Upper lobe of left lung (tissue), 6 donors: ENCODE results near the gene PARG. TPM values are rescaled to one million over a fixed set of nuclear protein-coding genes. Genes with fewer than 3 reads are reported as not detected.
"Not testable (repeated sequence)": the region's sequence is repeated elsewhere in the genome, so short reads cannot be mapped to it uniquely, and the experiment has no call there.

Source experiments
- ATAC-seq, 2 donors: fragments of 200-7000 bp; cut with Tn5 transposase; one replicate each; pipeline ENCODE4 v1.9.1; 2022; ENCODE audit warnings: mild to moderate bottlenecking in 2 of 2, moderate library complexity in 2 of 2; ENCODE audit not compliant: low FRiP score in 2 of 2
- DNase-seq, 2 donors: peaks; one replicate each; pipeline ENCODE4 v3.0.0-alpha.2; 2019 to 2020
- H3K27ac ChIP-seq, 4 donors: fragments of 200-600 bp; sonication (generic); one replicate each; pipeline ENCODE4 v1.5.1; 2016 to 2019
- H3K27me3 ChIP-seq, 4 donors: fragments of 200-600 bp; sonication (generic); one replicate each; pipeline ENCODE4 v1.5.1; 2017 to 2019
- H3K36me3 ChIP-seq, 4 donors: fragments of 200-600 bp; sonication (generic); one replicate each; pipeline ENCODE4 v1.5.1; 2016 to 2019
- H3K4me1 ChIP-seq, 4 donors: fragments of 200-600 bp; sonication (generic); one replicate each; pipeline ENCODE4 v1.5.1; 2018 to 2019
- H3K4me3 ChIP-seq, 4 donors: fragments of 200-600 bp; sonication (generic); one replicate each; pipeline ENCODE4 v1.5.1; 2017 to 2019; ENCODE audit warnings: mild to moderate bottlenecking in 2 of 4, moderate library complexity in 1 of 4
- H3K9me3 ChIP-seq, 4 donors: fragments of 200-600 bp; sonication (generic); one replicate each; pipeline ENCODE4 v1.5.1; 2018 to 2019
- WGBS, 2 donors: methylation state at CpG; one replicate each; pipeline ENCODE4 v1.1.5; 2017 to 2018; 5-methylcytosine and 5-hydroxymethylcytosine counted together
- total RNA-seq, 6 donors: library from RNA; depleted of rRNA in 4 of 6; stranded (reverse); fragments of >200 nt in 4 of 6; gene quantifications; one replicate each; pipeline versions ENCODE4 v1.1.0 to v1.2.1, GENCODE V29; 2016 to 2021
- donor health status: DM: no; HTN: no; CAD: no; lungs with moderate emphysema.
- donor health status: DM: no; HTN: yes; CAD: no; lungs with severe emphysema.

Gene PARG
- total RNA-seq, 6 donors from 2014 or later, result 17.3 to 35.6 (median 23.8) TPM

GRCh38 chr10:49942339-49942705, 495 bp upstream of the PARG start:
- DNase-seq, H3K27me3 ChIP-seq, H3K9me3 ChIP-seq, H3K36me3 ChIP-seq: not testable (repeated sequence)
- peak in 1 of 2 donors; percentile 29 for ATAC-seq
- WGBS, 2 donors, result 0% methylated on average over 12 of the region's 12 CpGs
- Histone ChIP-seq H3K4me3 (peak overlapping the region; percentile 44 to 88 (median 75)), H3K4me1 (peaks cover 10 to 25% (median 20%) of the 10 kb centered on the region in 4 donors), H3K27ac (peak overlapping the region; percentile 71 to 85 (median 81))

- not testable (repeated sequence) for H3K9me3 ChIP-seq, H3K4me1 ChIP-seq, H3K4me3 ChIP-seq, ATAC-seq, H3K27ac ChIP-seq, H3K27me3 ChIP-seq, DNase-seq
- WGBS, 2 donors, result 85 to 90% methylated on average over 7 of the region's 7 CpGs
- H3K36me3 ChIP-seq, result peaks cover 0 to 13% (median 0%) of the 10 kb centered on the region in 4 donors
Observed at GRCh38 chr10:49931959-49932728, 9.7 kb downstream of the PARG start.

GRCh38 chr10:49931276-49931675, 10.6 kb downstream of the PARG start:
- H3K36me3 ChIP-seq, result peaks cover 0 to 13% (median 0%) of the 10 kb centered on the region in 4 donors
- not testable (repeated sequence) for H3K4me3 ChIP-seq, ATAC-seq, DNase-seq, H3K27ac ChIP-seq, H3K9me3 ChIP-seq, H3K27me3 ChIP-seq, H3K4me1 ChIP-seq
- WGBS, 2 donors, result 93 to 97% methylated on average over 5 of the region's 5 CpGs

GRCh38 chr10:49923572-49923971, 18.3 kb downstream of the PARG start:
- H3K9me3 ChIP-seq, H3K4me1 ChIP-seq, DNase-seq, ATAC-seq, H3K4me3 ChIP-seq, H3K27me3 ChIP-seq, H3K27ac ChIP-seq: not testable (repeated sequence)
- peaks cover 0 to 12% (median 3%) of the 10 kb centered on the region in 4 donors for H3K36me3 ChIP-seq
- 99 to 100% methylated on average over 2 to 4 of the region's 4 CpGs for WGBS, 2 donors

GRCh38 chr10:49922041-49922440, 19.8 kb downstream of the PARG start:
- H3K27me3 ChIP-seq, H3K4me1 ChIP-seq, H3K36me3 ChIP-seq, H3K9me3 ChIP-seq, H3K27ac ChIP-seq, ATAC-seq, DNase-seq, H3K4me3 ChIP-seq: not testable (repeated sequence)
- 83 to 84% methylated on average over 4 of the region's 4 CpGs for WGBS, 2 donors

- H3K4me1 ChIP-seq, DNase-seq, H3K27me3 ChIP-seq, ATAC-seq, H3K4me3 ChIP-seq, H3K9me3 ChIP-seq, H3K27ac ChIP-seq: not testable (repeated sequence)
- H3K36me3 ChIP-seq, result peaks cover 0 to 13% (median 3%) of the 10 kb centered on the region in 4 donors
Observed at GRCh38 chr10:49917927-49918326, 23.9 kb downstream of the PARG start.

GRCh38 chr10:49916451-49916850, 25.4 kb downstream of the PARG start:
- not testable (repeated sequence) for ATAC-seq, H3K27ac ChIP-seq, H3K4me3 ChIP-seq, H3K9me3 ChIP-seq, H3K4me1 ChIP-seq, DNase-seq, H3K27me3 ChIP-seq
- peaks cover 0 to 11% (median under 1%) of the 10 kb centered on the region in 4 donors for H3K36me3 ChIP-seq

- not testable (repeated sequence) for H3K27me3 ChIP-seq, H3K4me3 ChIP-seq, DNase-seq, H3K9me3 ChIP-seq, H3K27ac ChIP-seq, H3K36me3 ChIP-seq, ATAC-seq, H3K4me1 ChIP-seq
- no CpG with 5 or more reads among the region's 1 CpG for WGBS, 2 donors
Observed at GRCh38 chr10:49910295-49910694, 31.5 kb downstream of the PARG start.

- not testable (repeated sequence) for H3K27ac ChIP-seq, H3K4me1 ChIP-seq, H3K36me3 ChIP-seq, ATAC-seq, DNase-seq, H3K4me3 ChIP-seq, H3K27me3 ChIP-seq, H3K9me3 ChIP-seq
- WGBS, 2 donors, result 82 to 90% methylated on average over 4 of the region's 4 CpGs
Observed at GRCh38 chr10:49908290-49909080, 33.3 kb downstream of the PARG start.

- not testable (repeated sequence) for H3K27ac ChIP-seq, H3K27me3 ChIP-seq, H3K36me3 ChIP-seq, H3K4me1 ChIP-seq, H3K4me3 ChIP-seq, ATAC-seq, H3K9me3 ChIP-seq, DNase-seq
- WGBS, 2 donors, result 82 to 88% methylated on average over 3 of the region's 3 CpGs
Observed at GRCh38 chr10:49903829-49904228, 38.0 kb downstream of the PARG start.

GRCh38 chr10:49900406-49900805, 41.4 kb downstream of the PARG start:
- H3K36me3 ChIP-seq, H3K4me1 ChIP-seq, ATAC-seq, H3K4me3 ChIP-seq, DNase-seq, H3K9me3 ChIP-seq, H3K27me3 ChIP-seq, H3K27ac ChIP-seq: not testable (repeated sequence)
- WGBS, 2 donors, result 57 to 70% methylated on average over 3 of the region's 3 CpGs

- not testable (repeated sequence) for H3K9me3 ChIP-seq, DNase-seq, H3K27ac ChIP-seq, H3K4me3 ChIP-seq, H3K4me1 ChIP-seq, H3K36me3 ChIP-seq, ATAC-seq, H3K27me3 ChIP-seq
- WGBS, 2 donors, result 70 to 89% methylated on average over 1 of the region's 2 CpGs
Observed at GRCh38 chr10:49899999-49900398, 41.8 kb downstream of the PARG start.

- not testable (repeated sequence) for H3K27ac ChIP-seq, H3K4me3 ChIP-seq, ATAC-seq, H3K4me1 ChIP-seq, H3K36me3 ChIP-seq, DNase-seq, H3K9me3 ChIP-seq, H3K27me3 ChIP-seq
- WGBS, 2 donors, result 94 to 96% methylated on average over 5 of the region's 5 CpGs
Observed at GRCh38 chr10:49890025-49890424, 51.8 kb downstream of the PARG start.
